Anterior cingulate cortex (tissue), 58 donors: ENCODE measurements around the gene CHAF1A.
A peak's percentile ranks its signal among the peaks of the same experiment; 100 is the strongest.

Experiments
- DNase-seq, 58 donors: peaks; one replicate each; lab custom pipeline; 2025; lab: John Stamatoyannopoulos, UW

CHAF1A gene

DNA sequence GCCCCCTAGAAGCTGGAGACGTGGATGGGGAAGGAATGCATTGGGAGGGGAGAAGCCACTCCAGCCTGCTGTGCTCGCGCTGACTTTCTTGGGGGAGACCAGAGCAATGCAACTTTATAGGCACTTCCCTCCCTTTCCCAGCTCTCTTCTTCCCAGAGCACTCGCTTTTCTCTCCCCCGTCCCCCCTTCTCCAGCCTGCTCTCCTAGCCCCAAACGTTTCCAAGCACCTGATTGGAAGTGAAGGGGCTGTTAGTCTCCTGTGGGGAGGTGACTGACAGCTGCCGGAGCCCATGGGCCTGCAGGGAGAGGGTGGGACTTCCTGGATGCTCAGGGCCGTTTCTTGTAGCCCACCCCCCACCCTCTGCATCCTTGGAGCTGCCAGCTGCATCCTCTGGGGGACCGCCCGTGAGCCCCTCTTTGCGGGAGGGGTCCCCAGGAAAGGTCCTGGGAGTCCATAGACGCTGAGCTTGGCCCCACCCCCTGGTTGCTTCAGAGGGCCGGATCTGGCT is 72.1 kb downstream of the CHAF1A start:
- peak in 53 of 58 donors; percentile 9 to 82 (median 51) for DNase-seq

DNA sequence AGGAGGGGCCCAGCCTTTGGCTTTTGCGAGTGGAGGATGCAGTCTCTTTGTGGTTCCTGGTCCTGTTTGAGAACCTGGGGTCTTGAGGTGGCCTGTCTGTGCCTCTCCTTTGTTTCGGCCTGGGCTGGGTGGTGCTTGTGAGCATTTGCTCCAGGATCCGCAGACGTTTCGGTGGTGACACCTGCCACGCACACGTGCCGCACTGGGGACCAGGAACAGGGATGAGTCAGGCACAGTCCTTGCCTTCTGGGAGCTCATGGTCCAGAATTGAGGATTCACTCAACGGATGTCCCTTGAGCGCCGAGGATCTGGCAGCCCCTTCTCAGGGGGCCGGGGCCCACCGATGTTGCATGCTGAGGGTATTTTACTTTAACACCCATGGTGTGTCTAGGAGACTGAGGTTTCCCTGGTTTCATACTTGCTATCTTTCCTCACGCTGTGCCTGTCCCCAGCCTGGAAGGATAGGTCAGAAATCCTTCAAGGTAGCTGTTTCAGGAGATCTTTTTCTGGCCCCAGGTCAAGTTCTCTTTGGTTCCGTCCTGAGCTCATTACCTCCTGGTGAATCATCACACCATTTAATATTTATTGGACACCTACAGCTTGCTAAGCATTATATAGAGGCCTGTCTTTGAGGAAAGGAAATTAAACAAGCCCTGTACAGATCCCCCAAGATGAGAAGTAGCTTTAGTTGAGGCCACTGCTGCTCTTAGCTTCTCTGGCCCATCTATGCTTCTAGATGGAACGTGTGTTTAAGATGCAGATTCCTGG is 74.8 kb downstream of the CHAF1A start:
- DNase-seq, result peak in 5 of 58 donors; percentile 3 to 48 (median 15)

DNA sequence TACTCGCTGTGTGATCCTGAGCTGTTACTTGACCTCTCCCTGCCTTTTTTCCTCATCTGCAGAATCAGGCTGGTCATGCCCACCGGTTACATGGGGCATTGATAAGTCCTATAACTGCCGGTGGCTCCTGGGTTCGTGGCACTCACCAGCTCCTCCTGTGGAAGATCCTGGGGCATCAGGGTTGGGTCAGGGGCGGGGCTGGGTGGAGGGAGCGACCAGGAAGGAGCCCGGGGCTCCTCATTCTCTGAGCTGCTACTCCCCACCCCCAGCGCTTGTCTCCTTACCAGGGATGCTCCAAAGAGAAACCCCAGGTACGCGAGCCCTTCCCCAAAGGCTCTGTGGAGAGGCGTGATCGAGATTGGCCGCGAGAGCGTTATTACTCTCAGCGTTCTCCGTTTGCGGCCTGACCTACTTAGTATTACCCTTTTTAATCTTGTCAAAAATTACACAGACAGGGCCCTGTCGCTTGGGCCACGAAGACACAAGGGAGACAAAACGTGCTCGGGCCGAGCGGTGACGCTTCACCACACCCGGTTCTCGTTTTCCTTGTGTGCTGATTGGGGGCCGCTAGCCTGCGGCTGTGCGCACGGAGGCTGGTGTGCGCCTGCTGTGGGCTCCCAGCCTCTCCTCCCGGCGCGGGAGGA is 80.4 kb downstream of the CHAF1A start:
- DNase-seq, result no peak

DNA sequence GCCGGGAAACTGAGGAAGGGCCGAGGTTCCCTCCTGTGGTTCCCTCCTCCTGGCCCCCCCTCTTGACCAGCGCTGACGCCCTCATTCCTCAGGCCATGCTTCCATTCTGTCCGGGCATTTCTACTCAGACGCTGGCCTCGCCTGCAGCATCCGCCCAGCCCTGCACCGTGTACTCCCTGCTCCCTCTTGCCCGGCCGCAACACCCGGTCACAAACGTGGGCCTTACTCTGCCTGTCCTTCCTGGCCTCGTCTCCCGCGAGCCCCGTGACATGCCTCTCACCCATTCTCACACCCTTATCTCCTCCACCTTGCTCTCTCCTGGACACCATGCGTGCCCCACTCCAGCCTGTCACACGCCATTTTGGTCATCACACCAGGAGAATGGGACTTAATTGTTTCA is 80.9 kb downstream of the CHAF1A start:
- no peak for DNase-seq

- no peak for DNase-seq
Observed at GRCh38 chr19:4487572-4487971, 85.1 kb downstream of the CHAF1A start.

DNA sequence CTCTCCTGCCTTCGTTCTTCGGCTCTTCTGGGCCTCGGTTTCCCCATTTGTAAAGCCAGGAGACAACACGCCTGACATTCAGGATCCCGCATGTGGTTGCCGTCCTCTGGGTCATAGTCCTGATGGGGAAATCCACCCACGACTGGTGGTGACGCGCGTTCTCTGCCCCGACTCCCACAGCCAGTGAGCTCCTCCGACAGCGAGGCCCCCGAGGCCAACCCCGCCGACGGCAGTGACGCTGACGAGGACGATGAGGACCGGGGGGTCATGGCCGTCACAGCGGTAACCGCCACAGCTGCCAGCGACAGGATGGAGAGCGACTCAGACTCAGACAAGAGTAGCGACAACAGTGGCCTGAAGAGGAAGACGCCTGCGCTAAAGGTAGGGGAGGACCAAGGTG is 86.1 kb downstream of the CHAF1A start:
- DNase-seq, result no peak

- no peak for DNase-seq
Observed at GRCh38 chr19:4491446-4491845, 89.0 kb downstream of the CHAF1A start.

DNA sequence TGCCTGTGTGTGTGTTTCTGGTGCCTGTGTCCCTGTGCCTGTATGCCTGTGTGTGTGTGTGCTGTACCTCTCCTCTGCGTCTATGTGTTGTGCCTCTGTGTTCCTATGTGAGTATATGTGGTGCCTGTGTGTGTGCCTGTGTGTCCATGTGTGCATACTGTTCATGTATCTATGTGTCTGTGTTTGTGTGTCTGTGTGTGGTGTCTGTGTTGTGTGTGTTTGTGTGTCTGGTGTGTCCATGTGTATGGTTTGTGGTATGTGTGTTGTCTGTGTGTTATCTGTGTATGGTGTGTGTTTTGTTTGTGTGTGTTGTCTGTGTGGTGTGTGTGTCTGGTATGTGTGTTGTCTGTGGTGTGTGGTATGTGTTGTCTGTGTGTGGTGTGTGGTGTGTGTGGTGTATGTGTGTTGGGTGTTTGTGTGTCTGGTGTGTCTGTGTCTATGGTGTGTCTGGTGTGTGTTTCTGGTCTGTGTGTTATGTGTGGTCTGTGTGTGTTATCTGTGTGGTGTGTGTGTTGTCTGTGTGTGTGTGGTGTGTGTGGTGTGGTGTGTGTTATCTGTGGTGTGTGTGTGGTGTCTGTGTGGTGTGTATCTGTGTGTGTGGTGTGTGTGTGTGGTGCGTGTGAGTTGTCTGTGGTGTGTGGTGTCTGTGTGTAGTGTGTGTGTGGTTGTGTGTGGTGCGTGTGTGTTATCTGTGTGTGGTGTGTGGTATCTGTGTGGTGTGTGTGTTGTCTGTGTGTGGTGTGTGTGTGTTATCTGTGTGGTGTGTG is 90.1 kb downstream of the CHAF1A start:
- DNase-seq, result no peak
